Lung microvascular endothelial cell (primary cell): ENCODE data around the gene CTR9. TPM values are rescaled to one million over a fixed set of nuclear protein-coding genes. Genes with fewer than 3 reads are reported as not detected.

Experiments
- DNase-seq, 2 donors: peaks; one replicate each; pipeline versions ENCODE4 v3.0.0 to v3.0.0-alpha.2; 2010; ENCODE audit warnings: low read depth in 2 of 2
- total RNA-seq: library from RNA; depleted of rRNA; stranded (reverse); fragments of >200 nt; gene quantifications from 2 replicates; pipeline ENCODE4 v1.2.1, GENCODE V29; 2014

CTR9 gene
- 24.6 and 31.3 TPM in 2 replicates for total RNA-seq

- DNase-seq, result peak; percentile 95
These were observed at the start of gene CTR9 for GRCh38 chr11:10750838-10751580. TSS of gene CTR9 (plus strand) at chr11:10751246. CDS start at chr11:10751413, 167 bp downstream.

- DNase-seq, result no peak
These were observed 49.1 kb upstream of the CTR9 start for GRCh38 chr11:10701982-10702381.

DNA sequence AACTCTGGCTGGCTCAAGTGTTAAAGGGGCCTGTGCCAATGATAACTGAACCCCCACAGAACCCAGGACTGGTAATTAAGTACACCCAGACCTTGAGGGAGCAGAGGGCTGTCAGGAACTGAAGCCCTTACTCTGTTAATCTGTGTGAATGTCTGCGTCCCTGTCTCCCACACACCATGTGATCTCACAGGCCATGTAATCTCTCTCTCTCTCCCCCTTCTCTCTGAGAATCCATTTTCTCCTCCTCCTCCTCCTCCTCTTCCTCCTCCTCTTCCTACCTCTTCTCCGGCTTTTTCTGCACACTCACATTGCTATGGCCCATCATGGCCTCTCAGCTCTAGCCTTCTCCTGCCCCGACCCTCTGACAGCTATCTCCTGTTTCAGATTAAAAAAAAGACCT lies 42.9 kb upstream of the CTR9 start:
- no peak for DNase-seq

DNA sequence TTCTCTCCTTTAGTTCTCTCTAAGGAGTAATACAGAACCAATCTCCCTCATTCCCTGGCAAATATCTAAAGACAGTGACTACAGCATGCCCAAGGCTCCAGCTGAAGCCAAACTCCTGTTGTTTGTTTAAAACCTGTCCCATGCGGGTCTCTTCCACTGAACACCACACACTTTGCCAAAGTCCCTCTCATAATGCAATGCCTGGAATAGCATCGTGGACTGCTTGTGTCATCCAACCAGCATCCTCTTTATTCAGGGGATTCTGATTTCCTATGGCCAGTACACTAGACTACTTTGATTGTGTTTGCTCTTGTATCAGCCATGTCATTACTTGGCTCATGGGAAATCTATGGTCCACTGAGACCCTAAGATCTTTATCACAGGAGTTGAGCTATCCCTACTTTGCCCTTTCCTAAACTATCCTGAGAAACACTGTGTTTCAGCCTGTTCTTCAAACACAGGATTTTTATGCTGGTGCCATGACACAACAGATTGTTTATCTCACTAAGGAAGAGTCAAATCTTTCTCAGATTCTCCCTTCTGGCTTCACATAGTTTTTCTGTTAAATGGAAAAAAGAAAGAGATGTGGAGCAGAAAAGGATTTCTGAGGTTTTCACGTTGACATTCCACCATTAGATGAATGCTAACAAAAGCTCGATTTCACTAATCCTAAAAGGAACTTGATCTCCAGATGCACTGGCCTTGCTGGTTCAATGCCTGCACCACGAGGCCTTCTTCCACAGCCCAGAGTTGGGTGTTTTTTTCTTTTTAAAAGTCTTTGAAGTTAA lies 41.6 kb upstream of the CTR9 start:
- no peak for DNase-seq

GRCh38 chr11:10715571-10715970 lies 35.5 kb upstream of the CTR9 start:
- no peak for DNase-seq

GRCh38 chr11:10716122-10716521 lies 34.9 kb upstream of the CTR9 start:
- no peak for DNase-seq

GRCh38 chr11:10716543-10717259 lies 34.3 kb upstream of the CTR9 start:
- DNase-seq, result no peak

DNA sequence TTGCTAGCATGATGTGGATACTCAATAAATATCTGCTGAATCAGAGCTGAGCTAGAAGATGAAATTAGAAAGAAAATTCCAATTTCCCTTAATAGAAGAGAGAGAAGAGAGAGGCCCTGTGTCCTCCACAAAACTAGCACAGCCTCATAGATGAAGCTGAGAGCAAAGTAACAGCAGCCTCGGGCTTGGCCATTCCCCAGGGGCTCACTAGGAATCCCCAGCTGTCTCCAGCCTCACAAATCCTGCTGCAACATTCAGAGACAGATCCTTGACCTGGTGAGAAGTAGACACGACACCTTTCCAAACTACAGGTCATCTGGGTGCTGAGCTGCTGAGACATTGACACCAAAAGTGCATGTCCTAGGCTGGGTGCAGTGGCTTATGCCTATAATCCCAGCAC lies 31.4 kb upstream of the CTR9 start:
- no peak for DNase-seq

GRCh38 chr11:10720881-10721376 lies 30.1 kb upstream of the CTR9 start:
- DNase-seq, result no peak

GRCh38 chr11:10722307-10722706 lies 28.7 kb upstream of the CTR9 start:
- no peak for DNase-seq

GRCh38 chr11:10725114-10725906 lies 25.7 kb upstream of the CTR9 start:
- peak in 1 of 2 donors; percentile 75 for DNase-seq

- DNase-seq, result no peak
These were observed 25.2 kb upstream of the CTR9 start for GRCh38 chr11:10725907-10726253.

GRCh38 chr11:10727146-10727851 lies 23.7 kb upstream of the CTR9 start:
- no peak for DNase-seq

DNA sequence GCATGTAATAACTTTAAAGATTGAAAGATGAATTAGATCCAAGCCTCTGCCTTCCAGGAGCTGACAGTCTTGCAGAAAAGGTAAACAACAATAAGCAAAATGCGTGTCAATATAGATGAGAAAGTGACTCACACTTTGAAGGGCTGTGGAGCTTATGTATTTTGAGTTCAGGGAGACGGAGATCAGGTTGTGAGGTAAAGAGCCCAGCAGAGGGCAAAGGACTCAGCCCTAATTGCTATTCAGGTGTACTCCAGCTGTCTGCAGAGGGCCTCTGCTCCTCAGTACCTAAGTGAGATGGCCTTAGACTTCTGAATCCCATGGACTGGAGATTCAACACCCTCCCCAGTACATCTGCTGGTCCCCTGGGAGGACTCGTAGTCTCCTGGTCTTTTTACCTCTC lies 22.9 kb upstream of the CTR9 start:
- DNase-seq, result no peak

DNA sequence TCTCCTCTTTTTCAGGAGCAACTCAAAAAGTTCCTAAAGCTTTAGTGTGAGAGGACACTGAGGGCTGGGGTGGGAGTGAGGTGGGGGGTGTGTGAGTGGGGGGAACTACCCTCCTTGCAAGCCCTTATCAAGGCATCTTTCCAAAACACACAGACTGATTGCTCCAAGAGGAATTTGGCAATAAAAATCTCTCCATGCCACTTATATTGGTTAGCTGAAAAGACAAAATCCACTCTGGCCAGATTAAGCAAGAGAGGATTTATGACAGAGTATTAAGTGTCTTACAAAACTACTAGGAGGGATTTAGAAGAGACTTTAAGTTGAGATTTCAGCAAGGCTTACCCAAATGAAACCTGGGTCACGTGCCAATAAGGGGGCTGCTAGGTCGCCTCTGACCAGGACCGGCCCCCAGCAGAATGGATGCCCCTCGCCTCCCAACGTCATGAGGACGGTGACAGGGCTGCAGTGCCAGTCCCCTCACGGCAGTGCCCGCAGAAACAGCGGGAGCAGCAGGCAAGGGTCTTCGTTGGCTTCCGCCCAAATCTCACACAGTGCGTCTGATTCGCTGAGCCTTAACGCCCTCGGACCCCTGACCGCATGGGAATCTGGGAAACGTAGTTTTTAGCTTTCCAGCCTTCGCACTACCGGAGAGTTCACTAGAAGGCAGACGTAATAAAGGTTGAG lies 22.1 kb upstream of the CTR9 start:
- no peak for DNase-seq

- DNase-seq, result no peak
These were observed 20.9 kb upstream of the CTR9 start for GRCh38 chr11:10730151-10730550.

DNA sequence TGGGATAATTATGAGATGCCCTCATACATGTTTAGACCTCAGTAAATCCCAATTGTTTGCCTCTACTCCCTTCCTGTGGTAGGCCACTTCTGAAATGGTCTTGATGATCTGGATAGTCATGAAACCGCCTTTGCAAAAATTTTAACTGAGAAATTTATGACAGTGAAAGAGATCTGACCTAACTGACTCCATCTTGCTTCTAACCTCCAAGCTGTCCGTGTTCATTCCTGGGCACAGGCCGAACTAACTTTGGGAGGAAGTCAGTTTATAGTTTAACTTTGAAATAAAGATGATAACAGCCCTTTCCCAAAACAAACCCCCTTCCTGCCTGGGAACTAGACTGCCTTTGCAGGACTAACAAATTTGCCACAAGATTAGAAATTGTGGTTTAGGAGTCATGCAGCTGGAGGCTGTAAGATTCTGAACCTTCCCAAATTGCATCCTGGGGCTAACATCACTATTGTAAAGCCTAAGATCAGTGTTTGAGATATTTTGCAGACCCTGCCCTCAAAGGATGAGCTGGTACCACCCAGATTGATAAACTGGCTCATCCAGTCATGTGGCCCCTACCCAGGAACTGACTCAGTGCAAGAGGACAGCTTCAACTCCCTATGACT lies 19.9 kb upstream of the CTR9 start:
- DNase-seq, result no peak

GRCh38 chr11:10735481-10736475 lies 15.3 kb upstream of the CTR9 start:
- DNase-seq, result peak; percentile 96 to 97
